GM18867 (cell line): ENCODE data around the gene CLTA.
A peak's percentile ranks its signal among the peaks of the same experiment; 100 is the strongest.

Experiments
- ATAC-seq: cut with Tn5 transposase; IDR thresholded peaks from one replicate; pipeline ENCODE4 v1.9.1; 2021; ENCODE audit warnings: mild to moderate bottlenecking, moderate library complexity; ENCODE audit not compliant: unreplicated experiment

Gene CLTA

DNA sequence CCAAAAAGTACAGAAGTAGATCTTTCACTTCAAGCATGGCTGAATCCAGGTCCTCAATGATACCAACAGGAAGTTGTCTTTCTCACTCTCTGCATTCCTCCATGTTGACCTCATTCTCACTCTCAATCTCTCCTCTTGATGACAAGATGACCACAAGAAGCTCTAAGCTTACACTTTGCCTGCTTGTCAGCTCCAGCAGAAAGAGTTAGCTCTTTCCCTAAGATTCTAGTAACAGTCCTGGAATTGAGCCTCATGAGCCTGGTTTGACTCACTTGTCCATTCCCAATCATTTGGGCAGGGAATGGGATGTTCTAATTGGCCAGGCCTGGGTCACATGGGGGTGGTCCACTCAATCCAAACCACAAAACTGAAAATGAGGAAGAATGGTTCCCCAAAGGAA lies 3.3 kb upstream of the CLTA start:
- ATAC-seq, result no peak

GRCh38 chr9:36188212-36188611 lies 2.5 kb upstream of the CLTA start:
- ATAC-seq, result no peak

- no peak for ATAC-seq
Measured at GRCh38 chr9:36189976-36190375, 745 bp upstream of the CLTA start.

DNA sequence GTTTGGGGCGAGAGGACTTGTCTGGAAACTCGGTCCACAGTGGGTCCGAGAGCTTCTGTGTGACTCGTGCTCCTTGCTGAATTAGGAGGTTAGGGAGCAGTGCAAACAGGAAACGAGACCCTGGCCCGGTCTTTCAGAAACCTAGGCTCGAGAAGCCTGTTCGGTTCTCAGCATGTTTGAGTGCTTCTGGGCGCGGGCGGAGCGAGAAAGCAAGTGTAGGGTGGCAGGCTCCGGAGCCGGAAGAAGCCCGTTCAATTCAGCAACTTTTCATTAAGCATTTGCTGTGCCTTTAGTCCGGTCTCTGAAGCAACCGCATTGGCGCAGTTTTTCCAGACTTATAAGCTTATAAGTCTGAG lies 547 bp downstream of the CLTA start:
- peak; percentile 9 for ATAC-seq

DNA sequence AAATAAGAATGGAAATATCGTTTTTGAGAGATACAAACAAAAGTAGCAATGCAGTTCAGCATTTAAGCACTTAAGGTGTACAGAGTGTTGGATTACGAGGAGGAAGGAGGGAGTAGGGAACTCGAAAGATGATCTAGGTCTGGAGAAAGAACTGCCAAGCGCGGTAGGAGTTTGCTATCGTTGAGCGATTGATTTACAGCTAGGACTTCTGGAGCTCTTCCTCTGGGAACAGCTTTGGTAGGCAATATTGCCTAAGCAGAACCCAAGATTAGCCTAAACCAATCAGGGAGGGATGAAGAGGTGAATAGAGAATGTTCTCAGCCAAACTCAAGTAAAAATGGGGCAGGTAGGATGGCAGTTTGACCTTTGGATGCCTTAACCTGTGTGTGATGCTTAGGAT lies 965 bp downstream of the CLTA start:
- no peak for ATAC-seq

DNA sequence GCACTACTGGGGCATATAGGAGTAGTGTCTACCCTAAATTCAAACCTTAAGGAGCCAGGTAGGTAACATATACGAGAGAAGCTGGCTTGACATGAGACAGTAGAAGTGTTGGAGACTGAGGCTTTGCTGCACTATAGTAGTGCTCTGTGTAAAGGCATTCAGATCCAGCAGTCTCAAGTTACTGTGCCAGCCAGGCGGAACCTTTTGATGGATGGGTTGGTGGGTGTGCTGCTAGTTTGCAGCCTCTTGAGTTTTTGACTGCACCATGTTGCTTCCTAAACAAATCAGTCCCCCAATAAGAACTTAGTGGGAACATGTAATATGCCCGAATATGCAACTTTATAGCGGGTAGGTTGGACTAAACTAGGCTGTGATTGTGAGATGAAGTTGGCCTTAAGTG lies 1.5 kb downstream of the CLTA start:
- ATAC-seq, result no peak

DNA sequence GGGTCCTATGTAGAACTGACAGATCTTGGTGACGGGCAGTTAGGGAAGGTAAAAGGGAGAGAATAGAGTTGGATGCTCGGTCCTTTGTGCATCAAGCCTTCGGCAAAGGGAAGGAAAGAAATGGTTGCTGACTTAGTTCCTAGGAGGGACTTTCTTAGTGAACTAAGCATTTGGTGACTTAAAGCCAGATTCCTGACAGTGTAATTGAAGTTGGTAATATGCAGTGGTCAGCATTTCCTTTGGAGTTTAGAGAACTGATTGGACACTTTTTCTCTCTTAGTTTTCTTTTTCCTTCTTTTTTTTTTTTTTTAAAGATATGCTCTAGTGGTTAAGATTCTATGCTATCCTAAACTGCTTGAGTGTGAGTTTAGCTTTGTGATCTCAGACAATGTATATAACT lies 2.3 kb downstream of the CLTA start:
- ATAC-seq, result no peak

- ATAC-seq, result no peak
Measured at GRCh38 chr9:36194326-36195000, 3.7 kb downstream of the CLTA start.

DNA sequence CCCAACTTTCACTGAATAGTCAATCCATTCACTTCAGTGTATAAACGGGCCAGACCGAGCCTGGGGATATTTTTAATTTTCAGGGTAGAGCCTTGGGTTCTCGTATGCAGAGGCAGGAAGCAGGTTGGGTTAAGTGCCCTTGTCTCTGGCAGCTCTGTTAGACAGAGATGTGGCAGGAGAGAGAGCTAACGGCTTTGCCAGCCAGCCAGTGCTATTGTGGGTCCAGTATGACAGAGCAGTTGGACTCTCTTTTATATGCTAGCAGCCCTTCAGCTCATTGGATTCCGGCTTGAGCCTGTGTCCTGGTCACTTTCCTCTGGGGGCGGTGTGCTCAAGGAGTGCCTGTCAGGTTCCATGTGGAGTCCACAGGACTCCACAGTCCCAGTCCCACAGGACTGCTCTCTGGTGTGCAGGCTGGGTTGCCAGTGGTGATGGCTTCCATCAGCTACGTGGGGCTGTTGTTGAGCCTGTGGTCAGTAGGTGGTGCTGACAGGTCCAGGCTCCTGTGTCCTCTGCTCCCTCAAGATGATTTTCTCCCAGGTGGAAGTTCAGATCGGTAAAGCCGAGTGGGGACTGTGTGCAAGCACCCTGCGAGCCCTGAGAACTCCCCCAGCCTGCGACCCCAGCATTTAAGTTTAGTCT lies 14.3 kb downstream of the CLTA start:
- ATAC-seq, result no peak

DNA sequence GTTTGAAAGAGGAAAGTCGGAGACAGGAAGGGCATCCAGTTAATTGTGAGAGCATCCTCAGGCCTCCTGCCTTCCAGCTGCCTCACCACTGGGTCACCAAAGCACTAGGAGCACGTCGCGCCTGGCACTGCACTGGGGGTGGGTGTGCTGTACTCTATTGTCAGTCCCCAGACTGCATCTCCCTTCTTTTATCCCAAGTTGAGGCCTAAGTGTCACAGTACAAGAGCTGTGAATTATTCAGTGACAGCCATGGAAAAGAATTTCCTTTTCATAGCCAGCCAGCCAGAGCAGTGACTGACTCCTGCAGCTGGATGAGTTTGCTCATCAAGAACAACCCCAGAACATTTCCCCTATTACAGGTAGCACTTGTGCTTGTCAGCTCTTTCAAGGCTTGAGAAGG lies 16.3 kb downstream of the CLTA start:
- ATAC-seq, result no peak

DNA sequence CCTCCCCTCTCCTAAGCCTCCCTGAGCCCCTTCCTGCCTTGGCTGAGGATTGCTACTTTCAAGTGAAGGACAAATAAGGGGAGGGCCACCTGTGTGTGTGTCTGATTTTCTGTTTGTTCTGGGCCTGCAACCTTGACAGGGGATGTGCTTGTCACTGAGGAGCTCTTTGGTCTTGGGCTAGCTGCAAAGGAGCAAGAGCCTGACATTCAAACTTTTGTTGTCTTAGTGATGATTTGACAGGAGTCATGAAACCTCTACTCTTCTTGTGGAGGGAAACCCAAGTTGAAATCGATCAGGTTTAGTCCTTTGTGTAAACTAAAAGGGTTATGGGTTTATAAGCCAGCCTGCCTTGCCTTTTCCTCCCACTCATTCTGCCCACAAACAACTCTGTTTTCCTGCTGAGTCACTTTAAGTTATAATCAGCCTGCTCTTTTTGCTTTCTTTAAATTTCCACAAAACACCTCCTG lies 16.9 kb downstream of the CLTA start:
- ATAC-seq, result no peak

DNA sequence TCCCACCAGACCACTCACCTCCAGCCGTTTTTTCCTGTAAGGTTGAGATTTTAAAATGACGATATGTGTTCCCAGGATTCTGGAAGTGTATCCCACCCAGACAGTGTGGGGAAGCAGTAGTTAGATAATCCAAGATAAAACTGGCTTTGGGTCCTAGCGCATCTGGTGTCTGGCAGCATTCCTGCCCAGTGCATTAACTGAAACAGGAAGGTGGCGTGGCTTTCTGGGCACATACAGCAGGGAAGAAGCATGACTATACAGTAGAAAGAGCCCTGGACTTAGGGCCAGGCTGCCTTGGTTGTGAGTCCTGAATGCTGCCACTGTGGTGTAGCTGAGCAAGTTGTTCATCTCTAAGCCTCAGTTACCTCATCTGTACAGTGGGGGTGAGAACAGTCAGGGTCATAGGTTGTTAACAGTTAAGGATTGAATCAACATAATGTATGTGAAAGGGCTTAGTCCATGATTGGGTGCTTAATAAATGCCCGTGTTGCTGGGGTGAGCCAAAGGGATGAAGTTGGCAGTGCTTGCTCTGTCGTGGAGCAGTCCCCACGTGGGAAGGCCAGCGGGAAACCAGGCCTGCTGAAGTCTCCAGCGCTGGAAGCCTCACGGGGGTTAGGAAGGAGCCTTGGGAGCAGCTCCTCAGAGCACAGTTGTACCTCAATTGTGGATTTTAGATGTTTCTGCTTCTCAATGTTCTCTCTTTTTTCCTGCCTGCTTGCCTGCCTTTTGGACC lies 18.0 kb downstream of the CLTA start:
- ATAC-seq, result no peak

DNA sequence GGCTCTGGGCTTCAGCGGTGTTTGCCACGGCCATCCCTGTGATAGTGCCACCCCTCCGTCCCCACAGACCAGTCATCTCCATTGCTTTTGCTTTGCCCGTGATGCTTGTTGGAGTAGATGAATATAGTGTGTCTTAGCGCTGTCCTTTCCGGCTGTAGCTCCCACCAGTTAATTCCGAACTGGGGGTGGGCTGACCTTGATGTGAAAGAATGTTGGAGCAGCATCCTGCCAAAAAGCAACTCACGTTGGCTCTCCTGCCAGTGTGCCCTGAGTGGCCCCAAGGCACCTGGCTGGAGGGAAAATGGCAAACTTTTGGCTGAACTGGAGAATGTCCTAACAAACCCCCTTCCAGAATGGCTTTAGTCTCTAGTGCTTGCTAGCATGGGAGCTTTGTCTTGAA lies 20.0 kb downstream of the CLTA start:
- no peak for ATAC-seq

GRCh38 chr9:36211510-36211909 lies 20.8 kb downstream of the CLTA start:
- ATAC-seq, result no peak

DNA sequence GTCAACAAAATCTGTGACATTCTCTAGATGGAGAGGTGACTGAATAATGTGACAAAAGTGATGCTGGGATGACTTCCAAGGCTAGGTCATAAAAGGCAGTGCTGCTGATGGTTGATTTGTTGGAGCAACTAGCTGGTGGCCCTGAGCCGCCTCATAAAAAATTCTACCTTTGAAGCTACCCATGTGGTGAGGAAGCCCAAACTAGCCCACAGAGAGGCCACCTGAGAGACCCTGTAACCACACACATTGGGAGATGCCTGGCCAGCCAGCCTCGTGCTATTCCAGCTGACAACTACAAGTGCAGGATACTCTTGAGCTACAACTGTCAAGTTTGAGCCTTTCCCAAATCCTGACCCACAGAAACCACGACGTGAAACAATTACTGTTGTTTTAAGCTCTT lies 22.7 kb downstream of the CLTA start:
- no peak for ATAC-seq

GRCh38 chr9:36213989-36214388 lies 23.3 kb downstream of the CLTA start:
- ATAC-seq, result no peak

DNA sequence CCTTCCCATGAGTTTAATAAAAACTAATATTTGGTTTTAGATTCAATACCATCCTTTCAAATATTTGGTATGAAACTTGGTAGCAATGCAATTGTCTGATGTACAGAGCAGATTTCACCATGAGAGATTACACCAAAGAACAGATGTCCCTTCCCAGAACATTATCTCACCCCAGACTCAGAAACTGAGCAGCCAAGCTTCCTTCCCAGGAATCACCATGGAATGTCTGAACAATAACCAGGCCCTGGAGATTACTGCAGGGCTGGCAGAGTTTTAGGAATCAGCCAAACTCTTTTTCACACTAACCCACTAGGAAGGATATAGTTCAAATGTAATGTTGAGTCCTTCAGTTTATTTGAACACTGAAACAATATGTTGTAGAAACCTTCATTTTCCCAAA lies 23.9 kb downstream of the CLTA start:
- no peak for ATAC-seq

- no peak for ATAC-seq
Measured at GRCh38 chr9:36217256-36217968, 26.7 kb downstream of the CLTA start.

GRCh38 chr9:36218011-36218410 lies 27.3 kb downstream of the CLTA start:
- ATAC-seq, result no peak

GRCh38 chr9:36218411-36218901 lies 27.7 kb downstream of the CLTA start:
- ATAC-seq, result no peak

GRCh38 chr9:36221667-36222066 lies 30.9 kb downstream of the CLTA start:
- no peak for ATAC-seq
